NCI-H446 treated with DMSO at 0.1 percent for 48 hours (cell line): ENCODE data around the gene GOLGA6L6.
"Not testable (repeated sequence)": the region's sequence is repeated elsewhere in the genome, so short reads cannot be mapped to it uniquely, and the experiment has no call there.

Source experiments
- DNase-seq: peaks from one replicate; lab custom pipeline; 2025; lab: John Stamatoyannopoulos, UW

The GOLGA6L6 gene, protein sequence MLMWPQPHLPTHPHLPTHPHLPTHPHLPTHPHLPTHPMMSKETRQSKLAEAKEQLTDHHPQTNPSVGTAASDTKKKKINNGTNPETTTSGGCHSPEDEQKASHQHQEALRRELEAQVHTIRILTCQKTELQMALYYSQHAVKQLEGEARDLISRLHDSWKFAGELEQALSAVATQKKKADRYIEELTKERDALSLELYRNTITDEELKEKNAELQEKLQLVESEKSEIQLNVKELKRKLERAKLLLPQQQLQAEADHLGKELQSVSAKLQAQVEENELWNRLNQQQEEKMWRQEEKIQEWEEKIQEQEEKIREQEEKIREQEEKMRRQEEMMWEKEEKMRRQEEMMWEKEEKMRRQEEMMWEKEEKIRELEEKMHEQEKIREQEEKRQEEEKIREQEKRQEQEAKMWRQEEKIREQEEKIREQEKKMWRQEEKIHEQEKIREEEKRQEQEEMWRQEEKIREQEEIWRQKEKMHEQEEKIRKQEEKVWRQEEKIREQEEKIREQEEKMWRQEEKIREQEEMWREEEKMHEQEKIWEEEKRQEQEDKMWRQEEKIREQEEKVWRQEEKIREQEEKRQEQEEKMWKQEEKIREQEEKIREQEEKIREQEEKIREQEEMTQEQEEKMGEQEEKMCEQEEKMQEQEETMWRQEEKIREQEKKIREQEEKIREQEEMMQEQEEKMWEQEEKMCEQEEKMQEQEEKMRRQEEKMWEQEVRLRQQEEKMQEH

GRCh38 chr15:20541700-20542099, at the start of gene GOLGA6L6:
GOLGA6L6 (minus strand) TSS chr15:20541800; CDS start chr15:20541709, 91 bp downstream.
- DNase-seq = not testable (repeated sequence)

DNA sequence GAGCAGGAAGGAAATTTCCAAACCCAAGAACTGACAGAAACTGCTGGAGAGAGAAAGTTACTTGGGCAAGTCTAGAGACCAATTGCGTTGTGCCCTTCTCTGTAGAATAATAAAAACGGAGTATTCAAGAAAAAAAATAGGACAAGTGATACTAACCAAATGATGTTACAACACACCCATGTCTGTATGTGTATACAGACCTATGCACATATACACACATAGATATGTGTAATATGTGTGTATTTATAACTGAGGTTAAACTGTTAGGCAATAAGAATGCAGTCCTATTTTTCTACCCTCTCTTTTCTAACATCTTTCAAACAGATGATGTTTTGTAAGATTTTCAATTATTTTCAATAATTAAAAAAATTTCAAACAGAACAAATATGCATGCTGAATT, 48.5 kb upstream of the GOLGA6L6 start:
- DNase-seq = not testable (repeated sequence)

GRCh38 chr15:20586821-20587220, 45.2 kb upstream of the GOLGA6L6 start:
- DNase-seq = not testable (repeated sequence)

DNA sequence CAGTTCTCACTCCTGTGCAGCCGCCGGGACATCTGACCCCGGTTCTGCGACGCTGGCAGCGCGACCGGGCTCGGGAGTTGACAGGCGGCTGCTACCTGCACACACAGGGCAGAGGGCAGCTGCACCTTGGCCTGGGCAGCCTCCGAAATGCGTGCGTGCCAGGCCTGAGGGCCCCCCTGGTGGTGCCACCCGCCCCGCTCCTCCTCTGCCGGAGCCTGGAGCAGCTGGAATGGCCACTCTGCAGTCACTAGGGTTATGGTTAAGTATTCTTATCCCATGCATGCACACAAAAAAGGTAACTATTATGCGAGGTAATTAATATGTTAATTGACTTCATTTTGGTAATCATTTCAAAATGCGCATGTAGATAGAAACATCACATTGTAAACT, 41.1 kb upstream of the GOLGA6L6 start:
- DNase-seq = not testable (repeated sequence)

GRCh38 chr15:20582109-20582725, 40.6 kb upstream of the GOLGA6L6 start:
- not testable (repeated sequence) for DNase-seq

DNA sequence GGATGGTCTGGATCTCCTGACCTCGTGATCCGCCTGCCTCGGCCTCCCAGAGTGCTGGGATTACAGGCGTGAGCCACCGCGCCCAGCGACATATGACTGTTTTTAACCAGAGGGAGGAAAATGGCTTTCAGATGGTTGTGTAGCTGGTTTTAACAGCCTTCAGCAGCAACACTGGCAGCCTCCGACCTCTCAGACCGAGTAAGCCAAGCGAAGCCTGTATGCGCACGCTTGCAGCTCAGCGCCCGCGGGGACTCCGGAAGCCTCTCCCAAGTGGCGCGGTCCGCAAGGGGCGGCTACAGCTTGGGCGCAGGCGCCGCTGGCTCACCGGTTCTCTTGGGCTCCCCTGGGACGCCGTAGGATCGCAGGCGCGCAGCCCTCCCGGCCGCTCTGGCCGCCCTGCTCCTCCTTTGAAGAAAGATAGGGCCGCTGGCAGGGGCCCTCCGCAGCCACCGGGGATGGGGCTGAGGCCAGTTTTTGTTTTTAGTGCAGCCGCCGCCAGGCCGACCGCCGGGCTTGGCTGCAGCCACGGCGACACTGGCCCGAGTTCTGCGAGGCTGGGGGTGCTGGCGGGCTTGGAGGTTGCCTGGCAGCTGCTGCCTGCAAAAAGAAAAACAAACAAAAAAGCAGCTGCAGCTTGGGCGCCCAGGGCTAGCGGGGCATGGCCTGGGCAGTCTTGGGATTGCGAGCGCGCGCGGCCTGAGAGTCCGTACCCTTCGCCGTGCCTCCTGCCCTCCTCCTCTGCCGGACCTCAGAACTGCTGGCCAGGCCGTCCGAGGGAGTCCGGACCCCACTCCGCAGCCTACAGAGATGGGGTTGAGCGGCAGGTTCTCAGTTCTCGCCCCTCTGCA, 39.9 kb upstream of the GOLGA6L6 start:
- DNase-seq = not testable (repeated sequence)

GRCh38 chr15:20579662-20580061, 38.1 kb upstream of the GOLGA6L6 start:
- DNase-seq = not testable (repeated sequence)

GRCh38 chr15:20551289-20551688, 9.7 kb upstream of the GOLGA6L6 start:
- DNase-seq = not testable (repeated sequence)

GRCh38 chr15:20505926-20506658, 35.5 kb downstream of the GOLGA6L6 start:
- DNase-seq = not testable (repeated sequence)

DNA sequence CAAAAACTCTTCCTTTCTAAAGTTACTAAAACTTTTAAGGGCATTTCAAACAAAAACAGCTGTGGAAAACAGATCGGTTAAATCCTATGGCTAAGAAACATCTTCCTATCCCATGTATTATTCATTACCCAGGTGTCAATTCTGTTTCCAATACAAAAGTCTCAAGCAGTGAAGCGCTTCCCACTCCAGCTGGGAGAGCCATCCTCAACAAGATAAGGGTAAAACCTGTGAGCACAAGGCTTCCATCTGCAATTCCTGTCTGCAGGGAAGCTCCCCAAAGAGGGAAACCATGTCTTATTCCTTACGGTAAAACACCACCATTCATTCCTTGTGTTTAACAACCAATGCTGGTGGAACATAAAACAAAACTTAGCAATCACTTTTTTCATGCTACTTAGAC, 38.8 kb downstream of the GOLGA6L6 start:
- DNase-seq = not testable (repeated sequence)

DNA sequence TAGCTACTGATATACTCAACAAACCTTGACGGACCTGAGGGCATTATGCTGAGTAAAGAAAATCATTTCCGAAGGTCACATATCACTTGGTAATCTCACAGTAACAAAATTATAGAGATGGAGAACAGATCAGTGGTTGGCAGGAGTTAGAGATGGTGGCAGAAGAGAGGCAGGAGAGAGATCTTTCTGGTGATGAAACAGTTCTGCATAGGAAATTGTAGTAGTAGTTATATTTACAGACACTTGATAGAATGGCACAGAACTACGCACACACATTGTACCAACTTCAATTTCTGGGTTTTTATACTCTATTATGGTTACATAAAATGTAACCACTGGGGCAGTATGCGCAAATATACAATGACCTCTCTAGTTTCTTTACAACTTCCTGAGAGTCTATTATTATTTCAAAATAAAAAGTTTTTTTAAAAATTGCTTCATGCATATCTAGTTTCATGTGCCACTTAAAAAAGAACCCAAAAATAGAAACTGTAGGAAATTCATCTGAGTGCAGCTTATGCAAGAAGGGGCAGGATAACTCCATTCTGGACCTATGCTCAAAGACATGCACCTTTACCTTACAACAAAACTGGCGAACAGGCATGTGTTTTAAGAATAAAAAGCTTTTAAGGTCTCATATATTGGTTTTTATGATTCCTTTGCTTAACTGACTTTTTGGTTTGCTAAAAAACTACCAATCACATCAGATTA, 39.9 kb downstream of the GOLGA6L6 start:
- DNase-seq = not testable (repeated sequence)

DNA sequence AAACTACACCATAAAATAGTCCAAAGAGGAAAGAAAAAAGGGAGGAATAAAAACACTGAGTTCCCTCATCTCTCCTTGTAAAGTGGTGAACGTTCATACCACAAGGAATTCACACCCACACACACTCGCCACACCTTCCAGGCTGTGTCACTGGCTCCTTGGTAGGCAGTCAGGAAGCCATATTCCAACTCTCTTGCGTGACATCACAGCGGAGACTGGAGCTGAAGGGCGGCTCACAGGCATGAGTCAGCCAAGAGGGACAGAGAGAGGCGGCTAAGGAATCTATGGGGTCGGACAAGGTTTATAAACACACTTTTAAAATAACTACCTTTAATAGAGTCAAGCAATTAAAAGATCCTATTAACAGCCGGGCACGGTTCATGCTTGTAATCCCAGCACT, 43.8 kb downstream of the GOLGA6L6 start:
- DNase-seq = not testable (repeated sequence)

DNA sequence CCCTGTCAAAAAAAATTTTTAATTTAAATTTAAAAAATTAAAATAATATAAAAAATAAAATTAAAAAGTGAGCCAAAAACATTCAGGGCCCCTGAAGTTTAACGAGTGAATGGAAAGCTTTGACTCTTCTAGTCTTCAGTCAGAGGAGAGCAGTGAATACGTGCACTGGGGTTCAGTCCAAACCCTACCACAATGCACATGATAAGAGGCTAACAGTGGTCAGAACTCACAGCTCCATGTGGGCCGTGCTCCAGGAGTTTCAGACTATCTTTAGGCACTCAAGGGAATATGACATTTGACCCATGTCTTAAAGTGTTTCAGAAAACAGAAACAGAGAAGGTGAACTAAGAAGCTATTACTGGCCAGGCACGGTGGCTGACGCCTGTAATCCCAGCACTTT, 48.6 kb downstream of the GOLGA6L6 start:
- DNase-seq = not testable (repeated sequence)

- not testable (repeated sequence) for DNase-seq
These were observed 49.0 kb downstream of the GOLGA6L6 start for GRCh38 chr15:20492598-20492997.

DNA sequence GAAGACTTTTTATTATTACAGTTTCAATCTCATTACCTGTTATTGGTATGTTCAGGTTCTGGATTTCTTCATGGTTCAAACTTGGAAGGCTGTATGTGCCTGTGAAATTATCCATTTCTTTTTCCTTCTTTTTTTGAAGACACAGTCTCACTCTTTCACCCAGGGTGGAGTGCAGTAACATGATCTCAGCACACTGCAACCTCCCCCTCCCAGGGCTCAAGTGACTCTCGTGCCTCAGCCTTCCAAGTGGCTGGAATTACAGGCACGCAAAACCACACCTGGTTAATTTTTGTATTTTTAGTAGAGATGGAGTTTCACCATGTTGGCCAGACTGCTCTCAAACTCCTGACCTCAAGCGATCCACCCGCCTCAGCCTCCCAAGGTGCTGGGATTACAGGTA, 52.3 kb downstream of the GOLGA6L6 start:
- DNase-seq = not testable (repeated sequence)
